ENCODE data around the gene CD302.

CD302 gene

DNA sequence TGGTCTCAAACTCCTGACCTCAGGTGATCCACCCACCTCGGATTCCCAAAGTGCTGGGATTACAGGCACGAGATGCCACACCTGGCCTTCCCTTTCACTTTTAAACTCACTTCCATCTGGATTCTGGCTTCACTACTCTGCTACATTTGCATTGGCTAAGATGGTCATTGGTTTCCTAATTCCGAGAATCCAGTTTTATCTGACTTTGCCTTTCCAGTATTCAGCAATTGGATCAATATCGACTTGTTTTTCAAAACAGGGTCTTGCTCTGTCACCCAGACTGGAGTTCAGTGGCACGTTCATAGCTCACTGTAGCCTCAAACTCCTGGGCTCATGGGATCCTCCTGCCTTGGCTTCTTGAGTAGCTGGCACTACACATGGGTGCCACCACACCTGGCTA is 4.7 kb upstream of the CD302 start:
- TF ChIP-seq, protein P1, sequence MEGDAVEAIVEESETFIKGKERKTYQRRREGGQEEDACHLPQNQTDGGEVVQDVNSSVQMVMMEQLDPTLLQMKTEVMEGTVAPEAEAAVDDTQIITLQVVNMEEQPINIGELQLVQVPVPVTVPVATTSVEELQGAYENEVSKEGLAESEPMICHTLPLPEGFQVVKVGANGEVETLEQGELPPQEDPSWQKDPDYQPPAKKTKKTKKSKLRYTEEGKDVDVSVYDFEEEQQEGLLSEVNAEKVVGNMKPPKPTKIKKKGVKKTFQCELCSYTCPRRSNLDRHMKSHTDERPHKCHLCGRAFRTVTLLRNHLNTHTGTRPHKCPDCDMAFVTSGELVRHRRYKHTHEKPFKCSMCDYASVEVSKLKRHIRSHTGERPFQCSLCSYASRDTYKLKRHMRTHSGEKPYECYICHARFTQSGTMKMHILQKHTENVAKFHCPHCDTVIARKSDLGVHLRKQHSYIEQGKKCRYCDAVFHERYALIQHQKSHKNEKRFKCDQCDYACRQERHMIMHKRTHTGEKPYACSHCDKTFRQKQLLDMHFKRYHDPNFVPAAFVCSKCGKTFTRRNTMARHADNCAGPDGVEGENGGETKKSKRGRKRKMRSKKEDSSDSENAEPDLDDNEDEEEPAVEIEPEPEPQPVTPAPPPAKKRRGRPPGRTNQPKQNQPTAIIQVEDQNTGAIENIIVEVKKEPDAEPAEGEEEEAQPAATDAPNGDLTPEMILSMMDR (IDR thresholded peaks at IDR 0.05; ENCODE audit: low read depth, low read length) = no peak
- DNase-seq (ENCODE audit: extremely low read depth, low read depth) = no peak

DNA sequence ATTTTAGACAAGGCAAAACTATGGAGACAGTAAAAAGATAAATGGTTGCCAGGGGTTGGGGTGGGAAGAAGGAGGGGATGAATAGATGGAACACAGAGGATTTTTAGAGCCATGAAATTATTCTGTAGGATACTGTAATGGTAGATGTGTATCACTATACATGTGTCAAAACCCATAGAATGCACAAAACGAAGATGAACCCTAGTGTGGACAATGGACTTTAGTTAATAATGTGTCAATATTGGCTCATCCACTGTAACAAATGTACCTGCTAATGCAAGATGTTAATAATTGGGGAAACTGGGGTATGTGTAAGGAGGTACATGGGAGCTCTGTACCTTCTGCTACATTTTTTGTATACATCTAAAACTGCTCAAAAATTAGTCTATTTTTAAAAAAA is 1.8 kb upstream of the CD302 start:
- TF ChIP-seq, protein P1 (IDR thresholded peaks at IDR 0.05; ENCODE audit: low read depth, low read length) = no peak
- no peak for DNase-seq (ENCODE audit: extremely low read depth, low read depth)

DNA sequence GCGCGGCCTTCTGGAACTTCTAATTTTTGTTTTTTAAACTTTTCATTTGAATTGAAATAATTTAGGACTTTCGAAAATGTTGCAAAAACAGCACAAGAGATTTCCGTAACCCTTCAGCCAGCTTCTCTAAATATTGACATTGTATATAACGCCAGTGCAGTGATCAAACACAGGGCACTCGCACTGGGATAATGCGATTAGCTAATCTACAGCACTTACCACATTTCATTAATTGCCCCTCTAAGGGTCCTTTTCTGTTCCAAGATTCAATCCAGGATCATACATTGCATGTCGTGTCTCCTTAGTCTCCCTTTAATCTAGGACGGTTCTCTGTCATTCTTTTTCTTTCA is 343 bp upstream of the CD302 start:
- TF ChIP-seq, protein P1 (IDR thresholded peaks at IDR 0.05; ENCODE audit: low read depth, low read length) = no peak
- no peak for DNase-seq (ENCODE audit: extremely low read depth, low read depth)

DNA sequence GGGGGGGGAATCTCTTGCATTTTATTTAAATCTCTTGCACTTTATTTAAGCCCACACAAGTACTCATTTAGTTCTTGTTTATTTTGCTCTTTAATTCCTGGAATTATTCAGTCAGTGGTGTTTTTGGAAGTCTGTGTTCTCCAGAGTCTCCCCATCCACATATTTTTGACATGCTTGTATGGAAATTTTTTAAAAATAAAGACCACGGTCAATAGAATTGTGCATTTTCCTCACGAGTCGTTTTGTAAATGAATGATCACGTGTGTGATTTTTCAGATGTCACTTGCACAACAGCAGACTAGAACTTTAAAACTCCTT is 824 bp downstream of the CD302 start:
- TF ChIP-seq, protein P1 (IDR thresholded peaks at IDR 0.05; ENCODE audit: low read depth, low read length) = no peak

DNA sequence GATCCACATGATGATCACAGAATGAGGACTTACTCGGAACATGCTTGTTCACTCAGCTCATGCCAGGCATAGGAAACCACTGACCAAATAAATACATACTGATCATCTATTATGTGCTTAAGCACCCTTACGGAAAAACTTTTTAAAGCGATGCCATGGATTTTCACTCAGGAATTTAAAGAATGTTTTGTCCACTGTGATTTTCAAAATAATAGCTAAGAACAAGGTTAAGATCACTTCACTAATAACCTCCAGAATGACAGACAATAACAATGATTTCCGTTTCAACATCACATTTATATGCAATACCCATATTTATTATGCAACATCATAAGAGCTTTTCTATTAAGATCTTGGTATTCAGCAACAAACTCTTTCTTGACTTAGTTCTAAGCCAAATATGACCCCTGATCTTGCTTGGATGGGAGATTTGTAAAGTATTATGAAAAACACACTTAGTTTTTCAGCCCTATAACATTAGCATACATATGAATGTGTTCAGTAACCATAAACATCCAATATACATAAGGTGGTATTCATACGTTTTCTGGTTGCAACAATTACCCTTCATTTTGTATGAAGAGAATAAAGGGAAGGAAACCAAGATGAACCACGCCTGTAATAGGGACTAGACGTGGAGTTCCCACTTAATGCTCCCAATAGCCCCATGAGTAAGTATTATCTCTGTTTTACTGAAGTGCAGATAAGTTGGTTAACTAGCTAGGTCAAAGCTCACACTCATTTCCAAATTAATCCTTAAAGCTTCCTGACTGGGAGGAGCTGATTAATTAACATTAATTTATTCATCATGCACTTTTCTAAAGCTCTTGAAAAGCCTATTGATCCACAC is 1.9 kb downstream of the CD302 start:
- no peak for DNase-seq (ENCODE audit: extremely low read depth, low read depth)
- TF ChIP-seq, protein P1 (IDR thresholded peaks at IDR 0.05; ENCODE audit: low read depth, low read length) = no peak

More for the DNA sequence above, 824 bp downstream of the CD302 start:
- no peak for DNase-seq (ENCODE audit: extremely low read depth, low read depth)

DNA sequence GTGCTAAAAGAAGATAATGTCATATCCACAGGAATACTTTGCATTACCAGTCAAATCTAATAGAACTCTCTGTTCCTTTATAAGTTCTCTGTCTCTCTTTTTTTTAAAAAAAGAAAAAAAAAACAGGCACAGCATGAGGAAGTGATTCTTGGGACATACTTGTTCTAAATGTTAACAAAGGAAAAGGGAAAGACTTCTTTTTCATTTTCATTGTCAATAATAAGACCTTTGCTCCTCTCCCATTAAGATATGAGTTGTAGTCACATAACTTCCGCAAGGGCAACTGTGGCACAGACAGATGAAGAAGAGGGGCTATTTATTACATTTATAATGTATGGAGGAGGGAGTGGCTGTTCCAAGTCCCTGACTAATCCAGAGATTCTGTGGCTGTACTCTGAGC is 4.7 kb downstream of the CD302 start:
- TF ChIP-seq, protein P1 (IDR thresholded peaks at IDR 0.05; ENCODE audit: low read depth, low read length) = no peak
- no peak for DNase-seq (ENCODE audit: extremely low read depth, low read depth)

DNA sequence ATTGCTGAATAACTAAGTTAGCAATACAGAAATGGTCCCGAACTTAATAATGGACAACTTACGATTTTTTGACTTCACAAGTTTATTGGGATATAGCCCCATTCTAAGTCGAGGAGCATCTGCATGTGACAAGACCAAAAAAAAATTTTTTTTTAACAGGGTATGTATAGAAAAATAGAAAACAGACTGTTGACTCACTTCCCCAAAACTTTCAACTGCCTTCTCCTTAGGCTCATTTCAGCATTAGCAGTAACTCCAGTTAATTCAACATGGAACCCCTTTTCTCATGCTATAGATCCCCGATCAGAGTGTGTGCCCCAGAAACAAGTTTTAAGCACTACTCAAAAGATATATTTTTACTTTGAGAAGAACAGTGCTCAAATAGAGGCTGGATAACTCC is 5.4 kb downstream of the CD302 start:
- no peak for DNase-seq (ENCODE audit: extremely low read depth, low read depth)
- TF ChIP-seq, protein P1 (IDR thresholded peaks at IDR 0.05; ENCODE audit: low read depth, low read length) = no peak

Data from AG09319 (cell line).